ENCODE data around the gene ZNF821.

DNA sequence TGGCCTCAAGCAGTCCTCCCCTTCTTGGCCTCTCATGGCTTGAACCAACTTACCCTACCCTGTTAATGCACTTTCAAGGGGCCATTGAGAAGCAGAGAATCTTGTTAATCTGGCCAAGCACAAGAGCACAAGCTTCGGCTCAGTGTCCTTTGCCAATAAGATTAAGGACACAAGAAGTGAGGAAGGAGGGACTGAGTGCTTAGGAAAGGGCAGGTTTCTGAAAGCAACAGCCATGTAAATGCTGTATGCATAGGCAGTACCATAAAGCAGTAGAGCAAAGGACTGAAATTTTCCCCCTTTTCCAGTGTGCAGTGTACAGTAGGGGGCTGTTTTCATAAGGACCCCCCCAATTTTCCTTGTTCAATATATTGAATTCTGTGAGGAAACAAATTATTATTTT, 49.0 kb upstream of the ZNF821 start:
- TF ChIP-seq CTCF (IDR thresholded peaks at IDR 0.05; ENCODE audit: low read depth, low read length, poor library complexity, severe bottlenecking): no peak
- TF ChIP-seq EZH2phosphoT487 (IDR thresholded peaks at IDR 0.05; ENCODE audit: borderline replicate concordance, low read length): no peak

All from DOHH2 (cell line).